Measurements from ENCODE around the gene BANF2.
"Not testable (repeated sequence)": the region's sequence is repeated elsewhere in the genome, so short reads cannot be mapped to it uniquely, and the experiment has no call there.

BANF2 gene

GRCh38 chr20:17766226-17766625, 66.5 kb downstream of the BANF2 start:
- no peak for DNase-seq (ENCODE audit: low spot score)

- no peak for DNase-seq (ENCODE audit: low spot score)
Measured at GRCh38 chr20:17767624-17768023, 67.9 kb downstream of the BANF2 start.

GRCh38 chr20:17768271-17768670, 68.5 kb downstream of the BANF2 start:
- DNase-seq (ENCODE audit: low spot score) = no peak

GRCh38 chr20:17769716-17770115, 70.0 kb downstream of the BANF2 start:
- DNase-seq (ENCODE audit: low spot score) = not testable (repeated sequence)

- no peak for DNase-seq (ENCODE audit: low spot score)
Measured at GRCh38 chr20:17771206-17772004, 71.6 kb downstream of the BANF2 start.

- no peak for DNase-seq (ENCODE audit: low spot score)
Measured at GRCh38 chr20:17772005-17772343, 72.2 kb downstream of the BANF2 start.

- DNase-seq (ENCODE audit: low spot score) = no peak
Measured at GRCh38 chr20:17773619-17774018, 73.9 kb downstream of the BANF2 start.

- no peak for DNase-seq (ENCODE audit: low spot score)
Measured at GRCh38 chr20:17775600-17775999, 75.8 kb downstream of the BANF2 start.

GRCh38 chr20:17776551-17776950, 76.8 kb downstream of the BANF2 start:
- DNase-seq (ENCODE audit: low spot score) = no peak

GRCh38 chr20:17779011-17779410, 79.2 kb downstream of the BANF2 start:
- not testable (repeated sequence) for DNase-seq (ENCODE audit: low spot score)

- DNase-seq (ENCODE audit: low spot score) = no peak
Measured at GRCh38 chr20:17782768-17783167, 83.0 kb downstream of the BANF2 start.

- DNase-seq (ENCODE audit: low spot score) = no peak
Measured at GRCh38 chr20:17783671-17784070, 83.9 kb downstream of the BANF2 start.

- DNase-seq (ENCODE audit: low spot score) = no peak
Measured at GRCh38 chr20:17785007-17785406, 85.2 kb downstream of the BANF2 start.
